Right lobe of liver (tissue), 6 donors: ENCODE data around the gene RNF17. TPM values are rescaled to one million over a fixed set of nuclear protein-coding genes. Genes with fewer than 3 reads are reported as not detected.
"Not testable (repeated sequence)": the region's sequence is repeated elsewhere in the genome, so short reads cannot be mapped to it uniquely, and the experiment has no call there.

Experiments used
- ATAC-seq, 4 donors: fragments of 200-7000 bp; cut with Tn5 transposase; one replicate each; pipeline ENCODE4 v1.9.1; 2020; ENCODE audit warnings: mild to moderate bottlenecking in 4 of 4, moderate library complexity in 4 of 4
- DNase-seq, 3 donors: peaks; one replicate each; pipeline ENCODE4 v3.0.0-alpha.2; 2020
- H3K27ac ChIP-seq, 3 donors: fragments of 200-600 bp; one replicate each; pipeline ENCODE4 v1.8.0; 2022
- H3K27me3 ChIP-seq, 2 donors: fragments of 200-600 bp; one replicate each; pipeline ENCODE4 v1.8.0; 2022
- H3K36me3 ChIP-seq, 4 donors: fragments of 200-600 bp; sonication (generic) in 1 of 4; one replicate each; pipeline versions ENCODE4 v1.5.1 to v1.8.0; 2017 to 2022; ENCODE audit warnings: control low read depth in 1 of 4
- H3K4me1 ChIP-seq, 4 donors: fragments of 200-600 bp; sonication (generic) in 1 of 4; one replicate each; pipeline versions ENCODE4 v1.5.1 to v1.8.0; 2017 to 2022; ENCODE audit warnings: control low read depth in 1 of 4
- H3K4me3 ChIP-seq, 3 donors: fragments of 200-600 bp; one replicate each; pipeline ENCODE4 v1.8.0; 2022
- H3K9me3 ChIP-seq, 4 donors: fragments of 200-600 bp; sonication (generic) in 1 of 4; one replicate each; pipeline versions ENCODE4 v1.5.1 to v1.8.0; 2017 to 2022; ENCODE audit warnings: control low read depth in 1 of 4
- CTCF ChIP-seq, 4 donors: fragments of 200-600 bp in 3 of 4; fragments of 450-650 bp in 1 of 4; IDR thresholded peaks; one replicate each; pipeline versions ENCODE4 v1.5.1 to v1.8.0; 2016 to 2022; ENCODE audit warnings: antibody characterized with exemption in 4 of 4, mild to moderate bottlenecking in 2 of 4
- POLR2A ChIP-seq: fragments of 450-650 bp; IDR thresholded peaks from one replicate; pipeline ENCODE4 v1.6.1; 2017; ENCODE audit warnings: antibody characterized with exemption, mild to moderate bottlenecking
- WGBS: methylation state at CpG from one replicate; pipeline ENCODE4 v1.1.6; 2018; ENCODE audit warnings: low coverage, low lambda C conversion rate; ENCODE audit not compliant: insufficient coverage; ENCODE audit errors: missing lambda C conversion rate; 5-methylcytosine and 5-hydroxymethylcytosine counted together
- intact Hi-C, 2 donors: fragments of 100-400 bp; cut with DNase I; formaldehyde crosslinking; loops; one replicate each; pipeline versions ENCODE4 v1.11.2 to v1.14.1; 2022
- total RNA-seq, 6 experiments: library from RNA; depleted of rRNA in 2 of 6; stranded (reverse); fragments of >200 nt in 2 of 6; fragmentation: NEBNext Ultra II Directional in 3 of 6; extraction: Animal tissue kit (Norgen Biotek cat#: 25700) in 3 of 6; gene quantifications; one replicate each; pipeline versions ENCODE4 v1.1.0 to v1.2.4, GENCODE V29; 2016 to 2023
- donor health status: DM: no; HTN: yes; CAD: no.
- donor health status: DM: no; HTN: no; CAD: no.
- donor health status: DM: no; HTN: no; CAD: no.
- donor health status: DM: no; HTN: yes; CAD: no.
- donor health status: DM: no; HTN: yes; CAD: no.

RNF17 gene
- total RNA-seq, 6 experiments from 2014 or later: not detected

GRCh38 chr13:24725379-24725778 lies 38.6 kb upstream of the RNF17 start:
- DNase-seq (no peak), ATAC-seq (no peak)
- Histone ChIP-seq H3K9me3 (no peaks in the 10 kb centered on the region), H3K27me3 (no peaks in the 10 kb centered on the region), H3K4me1 (no peaks in the 10 kb centered on the region), H3K36me3 (no peaks in the 10 kb centered on the region), H3K4me3 (no peak overlapping the region), H3K27ac (no peak overlapping the region)
- TF ChIP-seq CTCF (IDR thresholded peaks at IDR 0.05): no peak
- no peak for TF ChIP-seq POLR2A
- 55% methylated on average over 3 of the region's 5 CpGs for WGBS
- intact Hi-C loops: loop anchor here in 1 of 2 donors (10.0 kb wide), 1 partner anchor 111 kb away; no protein-coding TSS in a partner anchor

- no peaks in the 10 kb centered on the region for H3K36me3 ChIP-seq
- H3K27me3 ChIP-seq: no peaks in the 10 kb centered on the region
- no peak overlapping the region for H3K27ac ChIP-seq
- peak in 2 of 3 donors; percentile 48 to 68 for DNase-seq
- TF ChIP-seq POLR2A: no peak
- peak; percentile 71 to 83 (median 78) for TF ChIP-seq CTCF (IDR thresholded peaks at IDR 0.05)
- no peaks in the 10 kb centered on the region for H3K9me3 ChIP-seq
- intact Hi-C loops: loop anchor here in 1 of 2 donors (10.0 kb wide), 1 partner anchor 113 kb away; no protein-coding TSS in a partner anchor
- 48% methylated on average over 14 of the region's 24 CpGs for WGBS
- no peak overlapping the region for H3K4me3 ChIP-seq
- no peaks in the 10 kb centered on the region for H3K4me1 ChIP-seq
- peak; percentile 99 to 100 (median 100) for ATAC-seq
These were observed 36.0 kb upstream of the RNF17 start for GRCh38 chr13:24727731-24728601.

GRCh38 chr13:24730873-24731567 lies 32.9 kb upstream of the RNF17 start:
- H3K36me3 ChIP-seq, ATAC-seq, H3K9me3 ChIP-seq, H3K4me1 ChIP-seq, intact Hi-C loops, H3K4me3 ChIP-seq, H3K27me3 ChIP-seq, H3K27ac ChIP-seq, DNase-seq: not testable (repeated sequence)
- WGBS: 14% methylated on average over 2 of the region's 4 CpGs

GRCh38 chr13:24734950-24735349 lies 29.0 kb upstream of the RNF17 start:
- Histone ChIP-seq H3K27ac (no peak overlapping the region), H3K36me3 (no peaks in the 10 kb centered on the region), H3K9me3 (no peaks in the 10 kb centered on the region), H3K4me1 (no peaks in the 10 kb centered on the region), H3K4me3 (no peak overlapping the region), H3K27me3 (no peaks in the 10 kb centered on the region)
- DNase-seq (no peak), ATAC-seq (no peak)
- intact Hi-C loops: no loop called here
- TF ChIP-seq CTCF (IDR thresholded peaks at IDR 0.05) (no peak), POLR2A (no peak)
- 22% methylated on average over 4 of the region's 4 CpGs for WGBS

GRCh38 chr13:24737042-24737441 lies 26.9 kb upstream of the RNF17 start:
- no peak overlapping the region for H3K27ac ChIP-seq
- intact Hi-C loops: no loop called here
- DNase-seq: no peak
- no peak for ATAC-seq
- H3K4me3 ChIP-seq: no peak overlapping the region
- H3K36me3 ChIP-seq: no peaks in the 10 kb centered on the region
- 79% methylated on average over 4 of the region's 6 CpGs for WGBS
- no peaks in the 10 kb centered on the region for H3K9me3 ChIP-seq
- no peaks in the 10 kb centered on the region for H3K4me1 ChIP-seq
- no peak for TF ChIP-seq CTCF (IDR thresholded peaks at IDR 0.05)
- no peak for TF ChIP-seq POLR2A
- no peaks in the 10 kb centered on the region for H3K27me3 ChIP-seq
